GM23338 (cell line): ENCODE data around the gene ASS1.

Source experiments
- CTCF ChIP-seq, 2 experiments: fragments of 200-600 bp in 1 of 2; sonication (generic) in 1 of 2; conservative IDR thresholded peaks; 2 replicates each; pipeline versions ENCODE4 v1.5.1 to v1.6.1; 2016 to 2017; ENCODE audit warnings: antibody characterized with exemption in 2 of 2, low read depth in 2 of 2, mild to moderate bottlenecking in 2 of 2, moderate library complexity in 1 of 2
- TF ChIP-seq, protein P1 (sequence below): IDR thresholded peaks from one replicate; pipeline ENCODE4 v1.6.1; 2018; ENCODE audit warnings: antibody characterized with exemption; ENCODE audit not compliant: unreplicated experiment

- no peak for TF ChIP-seq CTCF (conservative IDR thresholded peaks at IDR 0.05; ENCODE audit: low read depth in 2 of 2)
- TF ChIP-seq, protein P1, sequence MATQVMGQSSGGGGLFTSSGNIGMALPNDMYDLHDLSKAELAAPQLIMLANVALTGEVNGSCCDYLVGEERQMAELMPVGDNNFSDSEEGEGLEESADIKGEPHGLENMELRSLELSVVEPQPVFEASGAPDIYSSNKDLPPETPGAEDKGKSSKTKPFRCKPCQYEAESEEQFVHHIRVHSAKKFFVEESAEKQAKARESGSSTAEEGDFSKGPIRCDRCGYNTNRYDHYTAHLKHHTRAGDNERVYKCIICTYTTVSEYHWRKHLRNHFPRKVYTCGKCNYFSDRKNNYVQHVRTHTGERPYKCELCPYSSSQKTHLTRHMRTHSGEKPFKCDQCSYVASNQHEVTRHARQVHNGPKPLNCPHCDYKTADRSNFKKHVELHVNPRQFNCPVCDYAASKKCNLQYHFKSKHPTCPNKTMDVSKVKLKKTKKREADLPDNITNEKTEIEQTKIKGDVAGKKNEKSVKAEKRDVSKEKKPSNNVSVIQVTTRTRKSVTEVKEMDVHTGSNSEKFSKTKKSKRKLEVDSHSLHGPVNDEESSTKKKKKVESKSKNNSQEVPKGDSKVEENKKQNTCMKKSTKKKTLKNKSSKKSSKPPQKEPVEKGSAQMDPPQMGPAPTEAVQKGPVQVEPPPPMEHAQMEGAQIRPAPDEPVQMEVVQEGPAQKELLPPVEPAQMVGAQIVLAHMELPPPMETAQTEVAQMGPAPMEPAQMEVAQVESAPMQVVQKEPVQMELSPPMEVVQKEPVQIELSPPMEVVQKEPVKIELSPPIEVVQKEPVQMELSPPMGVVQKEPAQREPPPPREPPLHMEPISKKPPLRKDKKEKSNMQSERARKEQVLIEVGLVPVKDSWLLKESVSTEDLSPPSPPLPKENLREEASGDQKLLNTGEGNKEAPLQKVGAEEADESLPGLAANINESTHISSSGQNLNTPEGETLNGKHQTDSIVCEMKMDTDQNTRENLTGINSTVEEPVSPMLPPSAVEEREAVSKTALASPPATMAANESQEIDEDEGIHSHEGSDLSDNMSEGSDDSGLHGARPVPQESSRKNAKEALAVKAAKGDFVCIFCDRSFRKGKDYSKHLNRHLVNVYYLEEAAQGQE: no peak
These were observed 81.6 kb downstream of the ASS1 start for GRCh38 chr9:130526193-130526853.
